ENCODE measurements around the gene CARHSP1. TPM values are rescaled to one million over a fixed set of nuclear protein-coding genes. Genes with fewer than 3 reads are reported as not detected.

The CARHSP1 gene
- total and polyA plus RNA-seq, 4 donors, result 68.4 to 148 (median 102) TPM

DNA sequence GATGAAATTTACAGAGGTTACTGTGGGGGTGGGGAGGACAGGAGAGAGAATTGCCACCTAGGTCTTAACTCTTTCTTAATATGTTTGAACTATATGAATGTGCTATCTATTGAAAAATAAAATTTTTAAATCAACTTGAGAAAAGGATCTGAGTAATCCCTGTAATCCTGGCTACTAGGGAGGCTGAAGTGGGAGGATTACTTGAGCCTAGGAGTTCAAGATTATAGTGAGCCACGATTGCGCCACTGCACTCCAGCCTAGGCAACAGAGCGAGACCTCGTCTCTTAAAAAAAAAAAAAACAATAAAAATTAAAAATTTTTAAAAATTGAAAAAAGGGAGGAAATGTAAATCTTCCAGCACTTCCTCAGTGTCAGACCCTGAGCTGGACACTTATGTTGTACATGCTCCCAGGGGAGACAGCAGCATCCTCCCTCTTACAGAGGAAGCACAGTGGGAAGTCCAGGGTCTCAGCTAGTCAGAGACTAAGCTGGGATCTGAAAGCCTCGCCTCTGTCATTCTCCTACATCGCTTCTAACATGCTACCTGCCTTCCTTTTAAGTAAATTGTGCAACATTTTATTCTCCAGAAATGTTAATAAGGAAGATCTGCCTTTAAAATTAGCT lies 49.3 kb downstream of the CARHSP1 start:
- ATAC-seq (ENCODE audit: insufficient read depth, low FRiP score), result no peak
- no peak overlapping the region for H3K27ac ChIP-seq (ENCODE audit: low read depth in 1 of 2, low read length in 1 of 2)
- no peak overlapping the region for H3K4me3 ChIP-seq
- 81% methylated on average over 6 of the region's 6 CpGs for WGBS, 2 donors
- no peaks in the 10 kb centered on the region for H3K9me3 ChIP-seq (ENCODE audit: control insufficient read depth in 4 of 4, insufficient read depth in 3 of 4, low read length in 3 of 4)
- no peaks in the 10 kb centered on the region for H3K27me3 ChIP-seq (ENCODE audit: control insufficient read depth in 3 of 3, insufficient read depth in 3 of 3, low read length in 2 of 3)
- peak in 1 of 3 donors; percentile 13 for DNase-seq
- TF ChIP-seq, protein P1, sequence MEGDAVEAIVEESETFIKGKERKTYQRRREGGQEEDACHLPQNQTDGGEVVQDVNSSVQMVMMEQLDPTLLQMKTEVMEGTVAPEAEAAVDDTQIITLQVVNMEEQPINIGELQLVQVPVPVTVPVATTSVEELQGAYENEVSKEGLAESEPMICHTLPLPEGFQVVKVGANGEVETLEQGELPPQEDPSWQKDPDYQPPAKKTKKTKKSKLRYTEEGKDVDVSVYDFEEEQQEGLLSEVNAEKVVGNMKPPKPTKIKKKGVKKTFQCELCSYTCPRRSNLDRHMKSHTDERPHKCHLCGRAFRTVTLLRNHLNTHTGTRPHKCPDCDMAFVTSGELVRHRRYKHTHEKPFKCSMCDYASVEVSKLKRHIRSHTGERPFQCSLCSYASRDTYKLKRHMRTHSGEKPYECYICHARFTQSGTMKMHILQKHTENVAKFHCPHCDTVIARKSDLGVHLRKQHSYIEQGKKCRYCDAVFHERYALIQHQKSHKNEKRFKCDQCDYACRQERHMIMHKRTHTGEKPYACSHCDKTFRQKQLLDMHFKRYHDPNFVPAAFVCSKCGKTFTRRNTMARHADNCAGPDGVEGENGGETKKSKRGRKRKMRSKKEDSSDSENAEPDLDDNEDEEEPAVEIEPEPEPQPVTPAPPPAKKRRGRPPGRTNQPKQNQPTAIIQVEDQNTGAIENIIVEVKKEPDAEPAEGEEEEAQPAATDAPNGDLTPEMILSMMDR (IDR thresholded peaks at IDR 0.05; ENCODE audit: control extremely low read depth, extremely low read depth), result no peak
- peaks cover 7 to 33% (median 17%) of the 10 kb centered on the region in 4 donors for H3K36me3 ChIP-seq (ENCODE audit: control insufficient read depth in 4 of 4, insufficient read depth in 4 of 4, low read length in 4 of 4)
- H3K4me1 ChIP-seq (ENCODE audit: control insufficient read depth in 5 of 5, insufficient read depth in 5 of 5, low read length in 5 of 5), result peaks cover 0 to 1% (median 0%) of the 10 kb centered on the region in 5 donors
- no peak overlapping the region for H3K9ac ChIP-seq (ENCODE audit: insufficient read depth in 1 of 2, low read length in 2 of 2)

DNA sequence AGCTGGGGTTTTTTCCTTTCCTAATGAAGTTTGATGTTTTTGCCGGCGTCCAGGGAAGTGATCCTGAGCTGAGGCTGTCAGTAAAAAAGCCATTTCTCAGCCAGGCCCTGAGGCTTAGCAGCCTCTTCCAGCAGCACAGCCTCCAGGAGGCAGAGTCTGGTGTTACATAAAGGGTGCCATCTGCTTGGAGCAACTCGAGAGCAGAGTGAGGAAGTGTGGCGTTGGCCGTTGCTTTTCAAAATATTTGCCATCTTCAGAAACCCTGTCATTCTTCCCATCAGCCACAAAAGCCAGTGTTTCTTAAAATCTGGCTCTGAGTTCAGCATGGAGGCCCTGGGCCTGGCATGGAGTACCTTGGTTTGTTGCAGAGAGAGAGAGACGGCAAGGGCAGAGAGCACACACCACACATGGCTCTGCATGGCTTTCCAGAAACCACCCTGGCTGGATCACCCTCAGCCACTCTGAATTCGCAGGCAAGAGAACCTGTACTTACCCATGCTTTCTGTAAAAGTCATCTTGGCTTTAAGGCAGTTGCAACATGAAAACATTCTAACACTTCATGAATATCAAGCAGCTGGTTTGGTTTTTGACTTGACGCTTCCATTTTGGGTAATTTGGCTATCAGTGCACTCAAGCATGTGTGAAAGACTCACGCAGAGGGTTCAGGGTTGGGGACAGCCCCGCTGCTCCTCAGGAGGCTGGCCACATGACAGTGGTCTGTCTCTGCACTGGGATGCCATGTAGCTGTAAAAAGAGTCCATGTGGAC lies 50.1 kb downstream of the CARHSP1 start:
- ATAC-seq (ENCODE audit: insufficient read depth, low FRiP score), result no peak
- TF ChIP-seq, protein P1 (IDR thresholded peaks at IDR 0.05; ENCODE audit: control extremely low read depth, extremely low read depth), result no peak
- Histone ChIP-seq H3K9me3 (ENCODE audit: control insufficient read depth in 4 of 4, insufficient read depth in 3 of 4, low read length in 3 of 4) (no peaks in the 10 kb centered on the region), H3K27me3 (ENCODE audit: control insufficient read depth in 3 of 3, insufficient read depth in 3 of 3, low read length in 2 of 3) (no peaks in the 10 kb centered on the region), H3K4me1 (ENCODE audit: control insufficient read depth in 5 of 5, insufficient read depth in 5 of 5, low read length in 5 of 5) (peaks cover 0 to 1% (median 0%) of the 10 kb centered on the region in 5 donors), H3K27ac (ENCODE audit: low read depth in 1 of 2, low read length in 1 of 2) (no peak overlapping the region), H3K4me3 (no peak overlapping the region), H3K9ac (ENCODE audit: insufficient read depth in 1 of 2, low read length in 2 of 2) (no peak overlapping the region), H3K36me3 (ENCODE audit: control insufficient read depth in 4 of 4, insufficient read depth in 4 of 4, low read length in 4 of 4) (peaks cover 10 to 38% (median 22%) of the 10 kb centered on the region in 4 donors)
- peak in 2 of 3 donors; percentile 46 to 47 for DNase-seq
- 67 to 77% methylated on average over 10 of the region's 10 CpGs for WGBS, 2 donors

DNA sequence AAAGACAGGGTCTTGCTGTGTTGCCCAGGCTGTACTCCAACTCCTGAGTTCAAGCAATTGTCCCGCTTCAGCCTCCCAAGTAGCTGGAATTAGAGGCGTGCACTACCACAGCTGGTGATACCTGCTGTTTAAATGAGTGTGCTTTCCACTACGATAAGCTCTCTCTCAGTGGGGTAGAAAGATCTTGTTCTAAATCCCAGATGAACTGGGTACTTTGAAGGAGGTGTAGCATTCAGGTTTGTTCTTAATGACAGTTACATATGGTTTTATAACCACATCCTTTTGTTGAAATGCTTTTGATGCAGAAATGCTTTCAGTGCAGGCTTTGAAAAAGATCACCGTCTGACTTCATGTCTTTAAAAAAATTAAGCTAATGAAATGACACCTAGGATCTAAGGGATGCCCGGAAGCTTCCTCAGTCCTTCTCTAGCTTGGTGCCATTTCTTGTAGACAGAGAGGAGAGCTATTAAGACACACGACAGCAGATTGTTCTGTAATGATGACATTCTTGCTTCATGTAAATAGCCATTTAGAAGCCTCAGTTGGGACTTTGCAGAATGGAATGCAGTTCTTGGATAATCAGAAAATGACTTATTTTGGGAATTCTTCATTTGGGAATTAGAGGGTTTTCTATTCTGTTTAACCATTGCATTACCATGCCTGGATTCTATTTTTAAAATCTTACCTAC lies 51.7 kb downstream of the CARHSP1 start:
- TF ChIP-seq, protein P1 (IDR thresholded peaks at IDR 0.05; ENCODE audit: control extremely low read depth, extremely low read depth), result no peak
- no peak overlapping the region for H3K27ac ChIP-seq (ENCODE audit: low read depth in 1 of 2, low read length in 1 of 2)
- no peaks in the 10 kb centered on the region for H3K9me3 ChIP-seq (ENCODE audit: control insufficient read depth in 4 of 4, insufficient read depth in 3 of 4, low read length in 3 of 4)
- ATAC-seq (ENCODE audit: insufficient read depth, low FRiP score), result no peak
- peaks cover 22 to 54% (median 32%) of the 10 kb centered on the region in 4 donors for H3K36me3 ChIP-seq (ENCODE audit: control insufficient read depth in 4 of 4, insufficient read depth in 4 of 4, low read length in 4 of 4)
- no peaks in the 10 kb centered on the region for H3K27me3 ChIP-seq (ENCODE audit: control insufficient read depth in 3 of 3, insufficient read depth in 3 of 3, low read length in 2 of 3)
- no peak overlapping the region for H3K4me3 ChIP-seq
- WGBS, 2 donors, result 67 to 76% methylated on average over 6 of the region's 6 CpGs
- DNase-seq, result no peak
- no peak overlapping the region for H3K9ac ChIP-seq (ENCODE audit: insufficient read depth in 1 of 2, low read length in 2 of 2)
- H3K4me1 ChIP-seq (ENCODE audit: control insufficient read depth in 5 of 5, insufficient read depth in 5 of 5, low read length in 5 of 5), result peaks cover 0 to 1% (median 0%) of the 10 kb centered on the region in 5 donors

Measured in lung (tissue), 12 donors.